Upper lobe of left lung (tissue), 6 donors: ENCODE results near the gene NXPE4. TPM values are rescaled to one million over a fixed set of nuclear protein-coding genes. Genes with fewer than 3 reads are reported as not detected.

Experiments
- ATAC-seq, 2 donors: fragments of 200-7000 bp; cut with Tn5 transposase; one replicate each; pipeline ENCODE4 v1.9.1; 2022; ENCODE audit warnings: mild to moderate bottlenecking in 2 of 2, moderate library complexity in 2 of 2; ENCODE audit not compliant: low FRiP score in 2 of 2
- DNase-seq, 2 donors: peaks; one replicate each; pipeline ENCODE4 v3.0.0-alpha.2; 2019 to 2020
- H3K27ac ChIP-seq, 4 donors: fragments of 200-600 bp; sonication (generic); one replicate each; pipeline ENCODE4 v1.5.1; 2016 to 2019
- H3K27me3 ChIP-seq, 4 donors: fragments of 200-600 bp; sonication (generic); one replicate each; pipeline ENCODE4 v1.5.1; 2017 to 2019
- H3K36me3 ChIP-seq, 4 donors: fragments of 200-600 bp; sonication (generic); one replicate each; pipeline ENCODE4 v1.5.1; 2016 to 2019
- H3K4me1 ChIP-seq, 4 donors: fragments of 200-600 bp; sonication (generic); one replicate each; pipeline ENCODE4 v1.5.1; 2018 to 2019
- H3K4me3 ChIP-seq, 4 donors: fragments of 200-600 bp; sonication (generic); one replicate each; pipeline ENCODE4 v1.5.1; 2017 to 2019; ENCODE audit warnings: mild to moderate bottlenecking in 2 of 4, moderate library complexity in 1 of 4
- H3K9me3 ChIP-seq, 4 donors: fragments of 200-600 bp; sonication (generic); one replicate each; pipeline ENCODE4 v1.5.1; 2018 to 2019
- CTCF ChIP-seq, 6 experiments: fragments of 450-650 bp in 4 of 6; fragments of 200-600 bp in 2 of 6; sonication (generic) in 2 of 6; IDR thresholded peaks; one replicate each; pipeline ENCODE4 v1.5.1; 2016 to 2019; ENCODE audit warnings: antibody characterized with exemption in 6 of 6
- EP300 ChIP-seq, 4 donors: sonication (generic); formaldehyde crosslinking; IDR thresholded peaks; one replicate each; pipeline ENCODE4 v1.5.1; 2017; ENCODE audit warnings: antibody characterized with exemption in 4 of 4, control low read depth in 2 of 4
- POLR2AphosphoS5 ChIP-seq, 2 donors: sonication (generic); formaldehyde crosslinking; IDR thresholded peaks; one replicate each; pipeline ENCODE4 v1.5.1; 2017; ENCODE audit warnings: antibody characterized with exemption in 2 of 2
- WGBS, 2 donors: methylation state at CpG; one replicate each; pipeline ENCODE4 v1.1.5; 2017 to 2018; 5-methylcytosine and 5-hydroxymethylcytosine counted together
- small RNA-seq, 4 donors: library from RNA; depleted of rRNA; stranded (forward); fragments of <200 nt; gene quantifications; one replicate each; pipeline ENCODE3, GENCODE V24; 2016
- total RNA-seq, 6 donors: library from RNA; depleted of rRNA in 4 of 6; stranded (reverse); fragments of >200 nt in 4 of 6; gene quantifications; one replicate each; pipeline versions ENCODE4 v1.1.0 to v1.2.1, GENCODE V29; 2016 to 2021
- donor health status: DM: no; HTN: no; CAD: no; lungs with moderate emphysema.
- donor health status: DM: no; HTN: yes; CAD: no; lungs with severe emphysema.

NXPE4 gene
- total RNA-seq, 6 donors from 2014 or later = 0.13 TPM; not detected in 5

DNA sequence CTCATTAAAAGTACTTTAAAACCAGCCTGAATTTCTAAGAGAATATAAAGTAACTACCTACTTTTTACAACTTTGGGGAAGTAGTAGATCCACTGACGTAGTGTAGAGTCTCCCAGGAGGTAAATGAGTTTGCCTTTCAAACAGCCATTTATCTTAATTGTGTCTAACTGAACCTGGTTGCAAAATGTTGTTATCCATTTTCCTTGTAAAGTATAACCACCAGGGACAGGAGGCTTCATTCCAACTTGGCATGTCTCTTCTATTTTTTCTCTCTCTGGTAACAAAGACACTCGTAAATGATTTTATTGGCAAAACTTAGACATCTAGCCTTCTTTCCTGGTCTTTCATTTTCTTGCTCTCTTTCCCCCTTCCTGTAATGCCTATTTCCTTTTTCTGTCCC lies 72.8 kb downstream of the NXPE4 start:
- Histone ChIP-seq H3K4me1 (no peaks in the 10 kb centered on the region), H3K27me3 (no peaks in the 10 kb centered on the region), H3K9me3 (peaks cover 0 to 18% (median 11%) of the 10 kb centered on the region in 4 donors), H3K36me3 (no peaks in the 10 kb centered on the region), H3K27ac (no peak overlapping the region), H3K4me3 (no peak overlapping the region)
- ATAC-seq (peak in 1 of 2 donors; percentile 67), DNase-seq (no peak)
- TF ChIP-seq POLR2AphosphoS5 (IDR thresholded peaks at IDR 0.05) (no peak), CTCF (IDR thresholded peaks at IDR 0.05) (no peak), EP300 (IDR thresholded peaks at IDR 0.05) (no peak)
- WGBS, 2 donors = 66 to 70% methylated on average over 2 of the region's 2 CpGs

Small RNAs within 50 kb of the gene (small RNA-seq; reads per million reads assigned to genes)
- 0 reads per million in 4 donors for gene RF01210

Other genes with a start within 250 kb of the NXPE4 start
- 10 to 100 TPM in 2 of 6 donors, 1 to 10 TPM in 4; 6.2 to 16.8 (median 8.3) TPM for gene C11orf71, start 195.3 kb downstream of the NXPE4 start, total RNA-seq
- gene RBM7, start 195.1 kb downstream of the NXPE4 start, total RNA-seq = 10 to 100 TPM in 4 of 6 donors, 1 to 10 TPM in 2; 2.2 to 35.2 (median 21.4) TPM
- gene REXO2, start 156.3 kb downstream of the NXPE4 start, total RNA-seq = 100 to 1,000 TPM in 3 of 6 donors, 10 to 100 TPM in 3; 41.8 to 150 (median 99.4) TPM
- gene NXPE1, start 35.9 kb downstream of the NXPE4 start, total RNA-seq = not detected
- under 1 TPM in 1 of 6 donors, not detected in 5; 0.30 TPM for gene NXPE2, start 82.7 kb upstream of the NXPE4 start, total RNA-seq